GM12892 (cell line): ENCODE data around the gene DSN1.

Experiments used
- POLR2A ChIP-seq: IDR thresholded peaks from 2 replicates; pipeline ENCODE4 v1.6.1; 2011; ENCODE audit warnings: low read depth, low read length, control low read depth
- TAF1 ChIP-seq: IDR thresholded peaks from 2 replicates; pipeline ENCODE4 v1.6.1; 2011; ENCODE audit warnings: low read depth, mild to moderate bottlenecking, control low read depth, low read length, borderline replicate concordance

GRCh38 chr20:36726168-36726567, 47.4 kb downstream of the DSN1 start:
- TF ChIP-seq POLR2A (no peak), TAF1 (no peak)
